ENCODE data around the gene MFN2.

GRCh38 chr1:12039164-12039525 is 58.9 kb downstream of the MFN2 start:
- TF ChIP-seq POLR2A (IDR thresholded peaks at IDR 0.05; ENCODE audit: low read length) = no peak
- TF ChIP-seq GATA1 (IDR thresholded peaks at IDR 0.05; ENCODE audit: low read depth, low read length) = no peak

Measured in erythroblast (primary cell).